GM21390 (cell line): Measurements from ENCODE around the gene SV2B.

Experiments used
- ATAC-seq: cut with Tn5 transposase; IDR thresholded peaks from one replicate; pipeline ENCODE4 v1.9.1; 2021; ENCODE audit not compliant: unreplicated experiment

The SV2B gene

GRCh38 chr15:91101608-91101920, 1.5 kb downstream of the SV2B start:
- ATAC-seq, result no peak

DNA sequence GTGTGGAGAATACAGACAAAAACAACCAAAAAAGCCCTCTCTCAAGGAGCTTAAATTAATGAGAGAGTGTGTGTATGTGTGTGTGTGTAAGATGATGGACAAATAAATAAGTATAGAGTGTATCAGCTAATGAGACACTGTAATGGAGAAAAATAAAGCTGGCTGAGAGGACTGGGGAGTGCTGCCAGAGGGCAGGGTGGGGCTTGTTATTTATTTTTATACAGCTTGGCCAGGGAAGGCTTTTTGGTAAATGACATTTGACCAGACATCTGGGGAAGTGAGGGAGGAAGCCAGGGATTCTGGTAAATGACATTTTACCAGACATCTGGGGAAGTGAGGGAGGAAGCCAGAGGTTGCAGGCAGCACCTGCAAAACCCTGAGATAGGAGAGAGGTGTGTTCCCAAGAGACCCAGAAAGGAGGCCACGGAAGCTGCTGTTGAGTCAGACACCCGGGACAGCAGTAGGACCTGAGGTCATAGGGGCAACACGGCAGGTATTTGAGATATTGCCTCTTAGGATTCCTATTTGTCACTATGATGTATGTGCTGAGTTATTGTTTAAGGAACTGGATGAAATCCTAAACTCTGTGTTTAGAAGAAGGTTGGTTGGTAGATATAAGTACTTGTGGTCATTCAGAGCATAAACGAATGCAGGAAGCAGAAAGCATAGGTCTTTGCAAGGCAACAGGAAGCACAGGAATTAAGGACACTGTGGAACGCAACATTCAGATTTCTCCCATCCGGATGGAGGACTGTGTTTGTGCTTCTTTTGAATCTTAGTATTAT, 2.7 kb downstream of the SV2B start:
- ATAC-seq, result no peak

DNA sequence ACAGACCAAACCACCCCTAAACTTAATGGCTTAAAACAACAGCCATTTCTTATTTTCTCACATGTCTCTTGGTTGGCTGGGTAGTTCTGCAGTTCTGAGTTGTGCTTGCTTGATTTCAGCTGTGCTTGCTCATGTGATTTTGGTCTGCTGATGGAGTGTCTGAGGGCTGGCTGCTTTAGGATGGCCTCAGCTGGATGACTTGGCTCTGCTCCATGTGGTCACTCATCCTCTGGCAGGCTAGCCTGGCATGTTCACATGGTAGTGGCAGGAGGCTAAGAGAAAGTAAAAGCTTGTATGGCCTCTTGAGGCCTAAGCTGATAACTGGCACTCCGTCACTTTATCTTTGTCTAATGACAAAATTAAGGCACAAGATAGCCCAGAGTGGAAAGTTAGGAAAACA, 4.1 kb downstream of the SV2B start:
- ATAC-seq, result no peak

DNA sequence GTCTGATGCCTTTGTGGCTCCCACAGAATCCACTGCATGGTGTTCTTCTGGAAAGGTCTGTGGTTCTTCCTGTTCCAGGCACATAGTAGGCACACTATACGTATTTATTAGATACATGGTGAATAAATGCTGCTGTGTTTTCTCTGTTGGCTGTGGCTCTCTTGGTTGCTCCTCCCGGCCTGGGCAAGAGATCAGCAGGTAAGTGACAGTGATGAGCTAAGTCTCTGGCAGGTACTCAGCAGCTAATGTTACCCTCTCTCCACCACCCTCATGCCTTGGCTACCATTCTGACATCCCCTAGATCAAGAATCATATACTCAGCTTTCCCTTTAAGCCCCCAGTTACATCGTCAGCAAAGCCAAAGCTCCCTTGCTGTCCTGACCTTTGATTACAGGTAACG, 8.4 kb downstream of the SV2B start:
- ATAC-seq, result no peak

DNA sequence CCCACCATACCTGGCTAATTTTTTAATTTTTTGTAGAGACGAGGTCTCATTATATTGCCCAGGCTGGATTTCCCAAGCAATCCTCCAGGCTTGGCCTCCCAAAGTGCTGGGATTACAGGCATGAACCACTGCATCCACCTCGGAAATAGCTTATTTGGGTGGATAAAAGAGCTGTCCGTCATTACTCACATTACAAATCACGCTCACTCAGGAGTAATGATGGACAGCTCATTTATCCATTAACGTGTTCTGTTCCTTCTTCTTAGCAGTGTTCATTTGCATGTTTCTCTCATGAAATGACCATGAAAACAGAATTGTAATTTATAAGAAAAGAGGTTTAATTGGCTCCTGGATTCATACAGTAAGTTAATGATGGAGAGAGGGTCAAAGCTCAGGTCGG, 9.8 kb downstream of the SV2B start:
- no peak for ATAC-seq

GRCh38 chr15:91110407-91110806, 10.3 kb downstream of the SV2B start:
- no peak for ATAC-seq

- ATAC-seq, result no peak
These were observed 13.0 kb downstream of the SV2B start for GRCh38 chr15:91113030-91113429.

GRCh38 chr15:91114301-91114700, 14.2 kb downstream of the SV2B start:
- ATAC-seq, result no peak

DNA sequence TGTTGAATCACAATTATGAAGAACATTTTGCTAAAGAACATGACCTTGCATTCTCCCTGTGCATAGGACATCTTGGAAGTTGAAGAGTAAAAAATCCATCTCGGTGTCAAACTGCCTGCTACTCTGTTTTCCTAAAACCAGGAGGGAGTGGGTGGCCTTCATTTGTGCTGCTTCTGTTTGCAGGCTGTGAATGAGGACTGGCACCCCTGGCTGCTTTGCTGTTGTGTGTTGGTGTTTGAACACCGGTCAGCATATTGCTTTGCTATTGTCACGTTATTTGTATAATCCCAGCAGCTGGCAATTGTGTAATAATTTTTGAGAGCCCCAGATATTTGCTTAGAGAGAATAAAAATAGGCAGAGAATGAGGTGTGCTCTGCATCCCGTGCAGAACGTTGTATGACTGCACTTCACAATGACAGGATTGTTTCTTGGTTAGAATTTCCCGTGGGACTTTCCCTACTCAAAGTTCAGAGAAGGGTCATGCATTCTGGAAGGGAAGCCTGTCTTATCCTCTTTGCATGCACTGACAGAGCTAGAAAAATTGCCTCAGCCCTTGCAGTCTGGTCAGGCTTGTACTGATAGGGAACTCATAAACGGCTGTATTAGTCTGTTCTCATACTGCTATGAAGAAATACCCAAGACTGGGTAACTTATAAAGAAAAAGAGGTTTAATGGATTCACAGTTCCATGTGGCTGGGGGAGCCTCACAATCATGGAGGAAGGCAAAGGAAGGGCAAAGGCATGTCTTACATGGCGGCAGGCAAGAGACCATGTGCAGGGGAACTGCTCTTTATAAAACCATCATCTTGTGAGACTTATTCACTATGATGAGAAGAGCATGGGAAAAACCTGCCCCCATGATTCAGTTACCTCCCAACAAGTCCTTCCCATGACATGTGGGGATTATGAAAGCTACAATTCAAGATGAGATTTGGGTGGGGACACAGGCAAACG, 16.3 kb downstream of the SV2B start:
- peak; percentile 92 for ATAC-seq

DNA sequence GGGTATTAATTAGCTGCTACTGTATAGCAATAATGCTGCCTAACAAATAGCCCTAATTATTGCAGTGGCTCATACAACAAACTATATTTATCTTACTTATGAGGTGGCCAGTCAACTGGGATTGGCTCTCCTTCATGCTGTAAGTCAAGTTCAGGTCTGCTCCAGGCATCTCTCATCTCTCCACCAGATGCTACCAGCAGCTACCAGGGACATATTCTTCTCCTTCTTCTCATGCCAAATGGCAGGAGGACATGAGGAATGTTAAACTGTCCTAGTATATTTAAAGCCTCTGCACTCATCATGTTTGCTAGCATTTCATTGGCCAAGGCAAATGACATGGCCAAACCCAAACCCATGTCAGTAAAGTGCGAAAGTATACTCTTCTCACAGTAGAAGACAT, 17.3 kb downstream of the SV2B start:
- ATAC-seq, result no peak

DNA sequence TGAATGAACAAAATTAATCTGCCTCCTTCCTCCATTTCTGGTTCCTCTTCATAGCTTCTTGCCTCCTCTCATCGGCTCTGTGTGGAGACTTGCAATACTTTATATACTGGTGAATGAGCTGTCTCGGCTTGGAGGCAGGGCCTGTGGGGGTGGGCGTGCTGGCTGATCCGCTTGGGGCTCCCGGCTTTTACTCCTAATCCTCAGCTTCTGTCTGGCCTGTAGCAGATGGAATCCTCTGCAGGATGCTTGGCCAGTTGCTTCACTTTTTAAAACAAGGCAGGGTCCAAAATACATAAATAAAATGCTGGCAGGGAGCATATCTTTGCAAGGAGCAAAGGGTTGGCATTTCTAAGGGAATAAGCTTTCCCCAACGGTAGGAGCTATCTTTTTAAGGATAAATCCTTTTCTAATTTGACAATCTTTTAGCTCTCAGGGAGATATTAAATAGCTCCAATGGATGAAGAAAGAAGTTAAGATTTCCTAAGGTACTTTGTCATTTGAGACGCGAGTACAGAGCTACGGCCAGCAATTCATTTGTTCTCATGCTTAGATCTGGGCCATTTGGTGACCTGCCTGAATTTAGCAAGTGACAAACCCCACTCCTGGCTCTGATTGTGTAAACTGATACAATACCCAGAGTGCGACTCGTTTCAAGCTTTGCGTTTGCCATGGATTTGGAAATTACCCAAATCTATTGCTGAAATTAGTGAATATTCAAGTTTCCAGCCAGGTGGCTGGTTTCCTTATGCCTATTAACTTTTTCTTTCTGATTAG, 18.9 kb downstream of the SV2B start:
- ATAC-seq, result no peak

DNA sequence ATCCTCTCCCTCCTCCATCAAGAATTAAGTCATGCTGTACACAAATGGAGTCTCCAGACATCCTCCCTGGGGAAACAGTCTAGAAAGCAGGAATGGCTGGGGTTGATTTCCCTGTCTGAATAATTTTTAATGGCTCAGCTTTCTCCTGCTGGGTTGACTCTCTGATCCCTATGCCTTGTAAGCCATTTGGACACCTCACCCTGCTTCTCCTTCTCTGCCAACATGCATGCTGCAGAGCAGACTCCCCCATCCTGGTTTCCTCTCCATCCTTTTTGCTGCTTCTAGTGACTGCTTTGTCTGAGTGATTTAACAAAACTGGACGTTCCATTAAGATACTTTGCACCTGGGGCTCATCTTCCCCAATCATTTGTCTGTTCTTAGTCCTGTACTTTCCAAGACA, 22.2 kb downstream of the SV2B start:
- ATAC-seq, result no peak

DNA sequence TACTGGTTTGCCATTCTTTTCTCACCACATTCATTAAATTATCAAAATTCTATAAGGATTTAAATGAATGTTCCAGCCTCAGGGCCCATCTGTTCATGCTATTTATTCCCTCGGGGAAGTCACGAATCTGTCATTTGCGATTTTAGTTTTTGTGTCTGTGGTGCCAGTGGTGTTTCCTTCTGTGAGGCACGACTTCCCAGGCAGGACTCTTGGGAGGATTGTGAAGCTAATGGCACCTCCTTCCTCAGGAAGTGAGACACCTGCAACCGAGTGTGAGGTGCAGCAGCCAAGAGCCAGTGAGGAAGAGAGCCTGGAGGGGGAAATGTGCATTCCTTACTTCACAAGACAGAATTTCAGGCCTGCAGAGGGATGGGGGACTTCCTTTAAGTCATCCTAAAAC, 24.1 kb downstream of the SV2B start:
- ATAC-seq, result no peak

DNA sequence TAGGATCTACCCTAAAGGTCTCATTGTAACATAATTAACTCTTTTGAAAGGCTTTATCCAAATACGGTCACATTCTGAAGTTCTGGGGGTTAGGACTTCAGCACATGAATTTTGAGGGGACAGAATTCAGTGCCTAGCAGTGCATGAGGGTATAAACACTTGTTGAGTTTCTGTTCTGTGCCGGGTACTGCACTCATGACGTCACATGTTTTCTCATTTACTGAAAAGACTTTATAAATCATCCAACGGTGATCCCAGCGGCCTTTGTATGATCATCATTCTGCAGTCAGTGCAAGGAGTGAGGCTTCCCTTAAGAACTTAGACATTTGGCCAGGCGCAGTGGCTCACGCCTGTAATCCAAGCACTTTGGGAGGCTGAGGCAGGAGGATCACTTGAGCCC, 25.1 kb downstream of the SV2B start:
- ATAC-seq, result no peak

GRCh38 chr15:91126080-91126479, 26.0 kb downstream of the SV2B start:
- no peak for ATAC-seq

DNA sequence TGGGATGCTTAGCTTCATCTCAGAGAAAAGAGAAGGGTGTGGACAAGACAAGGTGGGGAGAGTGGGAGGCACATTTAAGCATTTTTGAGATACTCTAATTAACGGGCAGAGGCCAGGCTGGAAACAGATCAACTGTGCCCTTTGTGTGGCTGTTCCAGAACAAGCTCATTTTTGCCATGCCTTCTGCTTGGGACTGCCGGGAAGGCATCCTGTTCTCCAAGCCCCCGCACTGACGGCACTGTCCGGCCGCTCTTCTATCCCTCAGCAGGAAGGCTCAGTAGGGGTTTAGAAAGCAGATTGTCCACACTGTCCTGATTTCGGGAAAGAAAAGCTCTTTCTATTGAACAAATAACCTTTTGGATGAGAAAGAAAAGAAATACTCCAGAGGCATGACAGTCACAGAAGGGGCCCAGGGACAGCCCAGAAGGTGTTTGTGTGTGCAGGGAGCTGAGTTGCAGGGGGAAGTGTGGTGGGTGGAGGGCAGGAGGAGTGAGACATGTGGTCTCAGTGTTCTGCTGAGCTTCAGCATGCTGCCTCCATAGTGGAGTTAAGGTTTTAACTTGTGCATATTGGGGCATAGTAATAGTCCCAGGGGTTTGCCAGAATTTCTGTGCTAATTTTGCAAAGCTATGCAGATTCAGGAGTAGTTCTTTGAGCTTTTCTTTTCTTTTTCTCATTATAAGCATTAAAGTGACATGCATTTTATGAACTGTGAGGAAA, 27.3 kb downstream of the SV2B start:
- ATAC-seq, result no peak

DNA sequence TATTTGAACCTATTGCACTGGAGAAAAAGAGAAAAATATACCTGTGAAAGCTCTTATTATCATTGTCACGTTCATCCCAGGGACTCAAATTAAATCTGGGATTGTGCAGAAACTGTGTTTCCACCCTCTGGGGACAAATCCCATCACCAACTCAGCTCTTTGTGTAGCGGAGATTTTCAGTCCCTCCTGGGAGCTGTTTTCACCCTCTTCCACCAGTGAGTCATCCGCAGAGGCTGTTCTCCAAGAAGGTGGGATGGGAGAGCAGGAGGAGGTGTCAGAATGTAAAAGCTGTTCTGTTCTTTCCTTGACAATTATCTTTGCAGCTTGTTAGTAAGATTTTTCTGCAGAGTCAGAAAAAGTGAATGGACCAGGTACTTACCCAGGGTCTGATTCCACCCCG, 28.0 kb downstream of the SV2B start:
- no peak for ATAC-seq

GRCh38 chr15:91129436-91129835, 29.4 kb downstream of the SV2B start:
- ATAC-seq, result no peak

DNA sequence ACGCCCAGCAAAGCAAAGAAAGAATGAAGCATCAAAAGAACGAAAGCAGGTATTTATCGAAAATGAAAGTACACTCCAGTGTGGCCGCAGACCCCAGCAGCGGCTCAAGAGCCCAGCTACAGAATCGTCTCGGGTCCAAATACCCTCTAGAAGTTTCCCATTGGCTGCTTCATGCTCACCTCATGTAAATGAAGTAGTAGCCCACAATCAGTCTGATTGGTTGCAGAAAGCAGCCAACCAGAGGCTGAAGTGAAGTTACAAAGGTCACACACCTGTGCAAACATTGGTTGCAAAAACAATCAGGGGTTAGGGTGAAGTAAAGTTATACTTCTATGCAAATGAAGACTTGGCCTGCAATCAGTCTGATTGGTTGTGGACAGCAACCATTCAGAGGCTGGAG, 32.0 kb downstream of the SV2B start:
- no peak for ATAC-seq

GRCh38 chr15:91133511-91133910, 33.5 kb downstream of the SV2B start:
- ATAC-seq, result no peak
